Measurements from ENCODE around the gene EPHA3. TPM values are rescaled to one million over a fixed set of nuclear protein-coding genes. Genes with fewer than 3 reads are reported as not detected.

Gene EPHA3
- total and polyA plus RNA-seq, 2 donors (not counting 1 experiment from before 2014, with no cell fraction given), result 0.01 TPM; not detected in 1

GRCh38 chr3:89087851-89088250, 19.6 kb upstream of the EPHA3 start:
- Histone ChIP-seq H2AFZ (ENCODE audit: insufficient read depth, low read depth, low read length, poor library complexity, severe bottlenecking) (no peak overlapping the region), H3K9me3 (ENCODE audit: control extremely low read depth in 1 of 3, control insufficient read depth in 2 of 3, insufficient read depth in 1 of 3, low read length in 2 of 3) (no peaks in the 10 kb centered on the region), H3K27me3 (replicated peaks in 1 of 4; ENCODE audit: control extremely low read depth in 1 of 4, control insufficient read depth in 3 of 4, insufficient read depth in 4 of 4, low read length in 3 of 4) (no peaks in the 10 kb centered on the region), H4K20me1 (ENCODE audit: control insufficient read depth, insufficient read depth, low read length, poor library complexity, severe bottlenecking) (no peaks in the 10 kb centered on the region), H3K4me2 (replicated peaks; ENCODE audit: low read depth, low read length, poor library complexity, severe bottlenecking) (no peak overlapping the region), H3K4me1 (ENCODE audit: control insufficient read depth in 2 of 2, insufficient read depth in 2 of 2, low read length in 2 of 2) (no peaks in the 10 kb centered on the region), H3K27ac (ENCODE audit: low read length in 2 of 2) (no peak overlapping the region), H3K79me2 (ENCODE audit: control insufficient read depth, insufficient read depth, low read length) (no peaks in the 10 kb centered on the region), H3K4me3 (ENCODE audit: control extremely low read depth in 1 of 5, extremely low read depth in 1 of 5, insufficient read depth in 1 of 5, low read depth in 2 of 5, low read length in 4 of 5) (no peak overlapping the region), H3K9ac (ENCODE audit: low read length) (no peak overlapping the region), H3K36me3 (replicated peaks in 1 of 2; ENCODE audit: control extremely low read depth in 1 of 2, control insufficient read depth in 1 of 2, extremely low read depth in 1 of 2, insufficient read depth in 2 of 2, low read length in 1 of 2) (no peaks in the 10 kb centered on the region)
- intact Hi-C loops (cut with micrococcal nuclease), result no loop called here
- TF ChIP-seq CTCF (IDR thresholded peaks at IDR 0.05) (no peak), EZH2 (IDR thresholded peaks at IDR 0.05; ENCODE audit: borderline replicate concordance, insufficient read depth, low read depth, low read length, poor library complexity, severe bottlenecking) (no peak)
- H3K27ac Mint-ChIP-seq, result no peak overlapping the region
- no peaks in the 10 kb centered on the region for H3K9me3 Mint-ChIP-seq (ENCODE audit: insufficient read depth)
- no CpG with 5 or more reads among the region's 1 CpG for WGBS (ENCODE audit: insufficient coverage)
- no peaks in the 10 kb centered on the region for H3K4me1 Mint-ChIP-seq
- no peak overlapping the region for H3K4me3 Mint-ChIP-seq
- ChIA-PET CTCF (no interaction called here), POLR2A (no interaction called here)
- no peak for DNase-seq
- no peaks in the 10 kb centered on the region for H3K27me3 Mint-ChIP-seq
- ATAC-seq (ENCODE audit: low read depth), result no peak

GRCh38 chr3:89098173-89098572, 9.2 kb upstream of the EPHA3 start:
- H3K4me3 ChIP-seq (ENCODE audit: control extremely low read depth in 1 of 5, extremely low read depth in 1 of 5, insufficient read depth in 1 of 5, low read depth in 2 of 5, low read length in 4 of 5), result no peak overlapping the region
- ChIA-PET POLR2A (no interaction called here), CTCF (interaction anchor here (0.6 to 1.0 kb wide), 2 partner anchors 873 to 879 kb away, joined by 3 to 7 read pairs; no protein-coding TSS in a partner anchor)
- Mint-ChIP-seq H3K9me3 (ENCODE audit: insufficient read depth) (no peaks in the 10 kb centered on the region), H3K27me3 (peaks cover 6% of the 10 kb centered on the region), H3K27ac (no peak overlapping the region), H3K4me3 (no peak overlapping the region), H3K4me1 (no peaks in the 10 kb centered on the region)
- no peaks in the 10 kb centered on the region for H3K79me2 ChIP-seq (ENCODE audit: control insufficient read depth, insufficient read depth, low read length)
- no peaks in the 10 kb centered on the region for H3K4me1 ChIP-seq (ENCODE audit: control insufficient read depth in 2 of 2, insufficient read depth in 2 of 2, low read length in 2 of 2)
- TF ChIP-seq CTCF (IDR thresholded peaks at IDR 0.05) (no peak), EZH2 (IDR thresholded peaks at IDR 0.05; ENCODE audit: borderline replicate concordance, insufficient read depth, low read depth, low read length, poor library complexity, severe bottlenecking) (no peak)
- no CpG with 5 or more reads among the region's 3 CpGs for WGBS (ENCODE audit: insufficient coverage)
- H3K4me2 ChIP-seq (replicated peaks; ENCODE audit: low read depth, low read length, poor library complexity, severe bottlenecking), result no peak overlapping the region
- intact Hi-C loops (cut with micrococcal nuclease), result no loop called here
- no peaks in the 10 kb centered on the region for H4K20me1 ChIP-seq (ENCODE audit: control insufficient read depth, insufficient read depth, low read length, poor library complexity, severe bottlenecking)
- H3K9ac ChIP-seq (ENCODE audit: low read length), result no peak overlapping the region
- H3K9me3 ChIP-seq (ENCODE audit: control extremely low read depth in 1 of 3, control insufficient read depth in 2 of 3, insufficient read depth in 1 of 3, low read length in 2 of 3), result no peaks in the 10 kb centered on the region
- H3K27me3 ChIP-seq (replicated peaks in 1 of 4; ENCODE audit: control extremely low read depth in 1 of 4, control insufficient read depth in 3 of 4, insufficient read depth in 4 of 4, low read length in 3 of 4), result no peaks in the 10 kb centered on the region
- no peak overlapping the region for H3K27ac ChIP-seq (ENCODE audit: low read length in 2 of 2)
- ATAC-seq (ENCODE audit: low read depth), result no peak
- DNase-seq, result no peak
- H3K36me3 ChIP-seq (replicated peaks in 1 of 2; ENCODE audit: control extremely low read depth in 1 of 2, control insufficient read depth in 1 of 2, extremely low read depth in 1 of 2, insufficient read depth in 2 of 2, low read length in 1 of 2), result no peaks in the 10 kb centered on the region
- no peak overlapping the region for H2AFZ ChIP-seq (ENCODE audit: insufficient read depth, low read depth, low read length, poor library complexity, severe bottlenecking)

Measured in B cell (primary cell).